HTERT RPE-1 (cell line): ENCODE results near the gene STAC3.

Experiments
- in situ Hi-C: fragments of 300-500 bp; cut with MboI; formaldehyde crosslinking; loops from 4 replicates; pipeline ENCODE4 v1.14.3; 2020; ENCODE audit warnings: low sequenced_read_pairs

Gene STAC3

DNA sequence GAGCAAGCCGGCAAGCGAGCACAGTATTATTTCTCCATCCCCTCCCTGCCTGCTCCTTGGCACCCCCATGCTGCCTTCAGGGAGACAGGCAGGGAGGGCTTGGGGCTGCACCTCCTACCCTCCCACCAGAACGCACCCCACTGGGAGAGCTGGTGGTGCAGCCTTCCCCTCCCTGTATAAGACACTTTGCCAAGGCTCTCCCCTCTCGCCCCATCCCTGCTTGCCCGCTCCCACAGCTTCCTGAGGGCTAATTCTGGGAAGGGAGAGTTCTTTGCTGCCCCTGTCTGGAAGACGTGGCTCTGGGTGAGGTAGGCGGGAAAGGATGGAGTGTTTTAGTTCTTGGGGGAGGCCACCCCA is 38.3 kb downstream of the STAC3 start:
- in situ Hi-C loops = no loop called here

GRCh38 chr12:57211791-57212700 is 38.9 kb downstream of the STAC3 start:
- in situ Hi-C loops = no loop called here

DNA sequence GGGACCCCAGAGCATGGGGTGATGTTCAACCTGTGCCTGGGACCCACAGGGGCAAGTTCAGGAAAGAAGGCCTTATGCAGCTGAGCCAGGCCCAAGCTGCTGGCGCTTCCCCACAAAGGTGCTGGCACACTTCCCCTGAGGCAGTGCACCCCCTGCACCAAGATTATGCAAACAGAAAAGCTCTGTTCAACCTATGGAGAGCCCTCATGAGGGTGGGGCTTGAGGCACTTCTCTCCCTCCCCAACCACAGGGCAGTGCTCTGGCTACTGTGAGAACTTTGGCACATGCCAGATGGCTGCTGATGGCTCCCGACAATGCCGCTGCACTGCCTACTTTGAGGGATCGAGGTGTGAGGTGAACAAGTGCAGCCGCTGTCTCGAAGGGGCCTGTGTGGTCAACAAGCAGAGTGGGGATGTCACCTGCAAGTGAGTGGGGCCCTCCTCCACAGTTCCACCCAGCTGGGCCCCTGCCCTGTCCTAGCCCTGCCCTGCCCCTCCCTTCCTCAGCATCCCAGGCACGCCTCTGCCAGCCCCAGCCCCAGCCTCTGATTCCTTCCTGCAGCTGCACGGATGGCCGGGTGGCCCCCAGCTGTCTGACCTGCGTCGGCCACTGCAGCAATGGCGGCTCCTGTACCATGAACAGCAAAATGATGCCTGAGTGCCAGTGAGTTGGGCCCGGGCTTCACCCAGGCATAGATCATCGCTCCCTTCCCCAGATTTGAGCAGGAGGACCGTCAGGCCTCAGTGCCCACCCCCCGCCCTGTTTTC is 39.9 kb downstream of the STAC3 start:
- in situ Hi-C loops = no loop called here

DNA sequence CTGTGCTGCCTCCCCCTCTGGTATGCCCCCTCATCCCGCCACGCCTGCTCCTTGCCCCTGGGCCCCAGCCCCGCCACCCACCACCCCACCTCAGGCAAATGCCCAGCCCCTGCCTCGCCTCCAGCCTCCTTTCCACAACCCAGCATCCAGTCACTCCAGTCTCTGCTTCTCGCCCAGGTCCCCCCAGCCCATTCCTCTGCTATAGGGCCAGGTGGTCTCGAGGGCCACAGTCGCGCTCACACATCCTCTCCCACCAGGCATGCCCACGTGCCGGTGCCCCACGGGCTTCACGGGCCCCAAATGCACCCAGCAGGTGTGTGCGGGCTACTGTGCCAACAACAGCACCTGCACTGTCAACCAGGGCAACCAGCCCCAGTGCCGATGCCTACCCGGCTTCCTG is 40.5 kb downstream of the STAC3 start:
- in situ Hi-C loops = no loop called here

GRCh38 chr12:57209916-57210315 is 41.1 kb downstream of the STAC3 start:
- in situ Hi-C loops = no loop called here

DNA sequence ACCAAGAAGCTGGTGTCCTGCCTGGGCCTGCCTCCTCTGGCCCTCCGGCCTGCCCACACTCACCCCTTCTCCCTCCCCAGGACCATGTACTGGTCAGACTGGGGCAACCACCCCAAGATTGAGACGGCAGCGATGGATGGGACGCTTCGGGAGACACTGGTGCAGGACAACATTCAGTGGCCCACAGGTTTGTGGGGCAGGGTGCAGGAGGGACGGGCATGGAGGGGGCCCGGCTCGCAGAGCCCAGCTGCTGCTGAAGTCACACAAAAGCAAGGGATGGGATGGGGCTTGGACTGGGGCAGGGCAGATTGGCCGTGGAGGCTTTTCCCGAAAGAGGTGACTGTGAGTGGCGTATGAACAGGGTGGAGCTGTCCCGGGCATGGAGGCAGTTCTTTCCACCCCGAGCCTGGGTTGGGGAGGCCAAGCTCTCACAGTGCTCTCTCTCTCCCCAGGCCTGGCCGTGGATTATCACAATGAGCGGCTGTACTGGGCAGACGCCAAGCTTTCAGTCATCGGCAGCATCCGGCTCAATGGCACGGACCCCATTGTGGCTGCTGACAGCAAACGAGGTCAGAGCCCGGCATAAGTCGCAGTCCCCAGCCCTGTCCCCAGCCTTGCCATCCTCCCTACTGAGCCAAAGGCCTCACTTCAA is 42.2 kb downstream of the STAC3 start:
- in situ Hi-C loops = no loop called here

GRCh38 chr12:57207731-57208630 is 43.0 kb downstream of the STAC3 start:
- in situ Hi-C loops = no loop called here

GRCh38 chr12:57205931-57206330 is 45.1 kb downstream of the STAC3 start:
- in situ Hi-C loops = no loop called here

- in situ Hi-C loops = no loop called here
These were observed 45.8 kb downstream of the STAC3 start for GRCh38 chr12:57205186-57205585.

DNA sequence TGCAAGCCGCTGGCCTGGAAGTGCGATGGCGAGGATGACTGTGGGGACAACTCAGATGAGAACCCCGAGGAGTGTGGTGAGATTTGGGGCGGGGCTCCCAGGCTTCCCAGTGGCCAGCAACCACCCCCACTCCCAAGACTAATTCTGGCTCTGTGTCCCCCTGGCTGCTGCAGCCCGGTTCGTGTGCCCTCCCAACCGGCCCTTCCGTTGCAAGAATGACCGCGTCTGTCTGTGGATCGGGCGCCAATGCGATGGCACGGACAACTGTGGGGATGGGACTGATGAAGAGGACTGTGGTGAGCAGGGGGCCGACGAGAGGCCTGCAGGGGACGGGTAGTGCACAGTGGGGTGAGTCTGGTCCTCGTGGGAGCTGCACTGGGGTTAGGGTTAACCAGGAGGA is 46.5 kb downstream of the STAC3 start:
- in situ Hi-C loops = no loop called here

DNA sequence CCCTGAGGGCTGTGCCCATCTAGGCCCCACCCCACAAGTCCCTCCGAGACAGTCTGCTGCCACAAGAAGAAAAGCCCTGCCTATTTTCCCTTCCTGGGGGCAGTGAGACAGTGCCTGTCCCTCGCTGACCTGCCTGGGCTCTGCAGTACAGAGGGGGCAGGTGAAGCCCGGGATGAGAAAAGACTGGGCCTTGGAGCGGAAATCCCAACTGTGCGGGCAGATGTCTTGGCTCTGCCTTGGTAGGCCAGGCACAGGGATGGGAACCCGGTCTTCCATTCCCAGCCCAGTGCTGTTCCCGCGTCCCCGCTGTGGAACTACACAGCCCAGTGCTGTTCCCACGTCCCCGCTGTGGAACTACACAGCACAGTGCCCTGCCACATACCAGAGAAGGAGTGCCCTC is 47.2 kb downstream of the STAC3 start:
- in situ Hi-C loops = no loop called here

- in situ Hi-C loops = no loop called here
These were observed 47.8 kb downstream of the STAC3 start for GRCh38 chr12:57203201-57203600.

- in situ Hi-C loops = no loop called here
These were observed 48.7 kb downstream of the STAC3 start for GRCh38 chr12:57202321-57202720.

GRCh38 chr12:57201631-57202030 is 49.4 kb downstream of the STAC3 start:
- in situ Hi-C loops = no loop called here

DNA sequence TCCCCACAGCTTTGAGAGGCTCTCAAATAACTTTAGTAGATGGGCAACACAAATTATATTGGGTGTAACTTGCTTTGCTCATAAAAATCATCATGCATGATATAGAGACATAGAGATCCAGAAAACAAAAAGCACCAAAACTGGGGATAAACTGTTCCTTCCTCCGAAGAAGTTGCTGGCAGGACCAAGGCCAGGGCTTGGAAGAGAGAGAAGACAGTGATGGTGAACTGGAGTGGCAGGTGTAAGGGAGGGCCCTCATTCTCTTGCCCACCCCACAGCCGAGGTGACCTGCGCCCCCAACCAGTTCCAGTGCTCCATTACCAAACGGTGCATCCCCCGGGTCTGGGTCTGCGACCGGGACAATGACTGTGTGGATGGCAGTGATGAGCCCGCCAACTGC is 49.8 kb downstream of the STAC3 start:
- in situ Hi-C loops = no loop called here

DNA sequence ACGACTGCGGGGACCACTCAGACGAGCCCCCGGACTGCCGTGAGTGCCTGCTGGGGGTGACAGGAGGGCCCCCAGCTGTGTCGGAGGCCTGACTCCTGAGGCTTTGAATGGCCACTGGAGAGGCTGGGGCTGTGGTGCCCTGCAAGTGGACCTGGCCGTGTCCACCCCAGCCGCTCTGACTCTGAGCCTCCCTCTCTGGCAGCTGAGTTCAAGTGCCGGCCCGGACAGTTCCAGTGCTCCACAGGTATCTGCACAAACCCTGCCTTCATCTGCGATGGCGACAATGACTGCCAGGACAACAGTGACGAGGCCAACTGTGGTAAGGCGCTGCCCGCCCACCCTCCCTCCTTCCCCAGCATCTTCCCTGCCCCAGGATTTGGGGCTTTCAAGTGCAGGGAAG is 50.5 kb downstream of the STAC3 start:
- in situ Hi-C loops = no loop called here

GRCh38 chr12:57199191-57199590 is 51.8 kb downstream of the STAC3 start:
- in situ Hi-C loops = no loop called here

DNA sequence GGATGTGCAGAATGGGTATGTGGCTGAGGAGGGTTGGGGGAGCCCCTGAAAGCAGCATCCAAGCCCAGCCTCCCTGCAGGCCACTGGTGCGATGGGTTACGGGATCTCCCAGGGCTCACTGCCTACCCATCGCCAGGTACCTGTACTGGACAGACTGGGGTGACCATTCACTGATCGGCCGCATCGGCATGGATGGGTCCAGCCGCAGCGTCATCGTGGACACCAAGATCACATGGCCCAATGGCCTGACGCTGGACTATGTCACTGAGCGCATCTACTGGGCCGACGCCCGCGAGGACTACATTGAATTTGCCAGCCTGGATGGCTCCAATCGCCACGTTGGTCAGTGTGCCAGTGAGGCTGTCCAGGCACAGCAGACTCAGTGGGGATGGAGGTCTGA is 52.7 kb downstream of the STAC3 start:
- in situ Hi-C loops = no loop called here

GRCh38 chr12:57196956-57197355 is 54.0 kb downstream of the STAC3 start:
- in situ Hi-C loops = no loop called here

DNA sequence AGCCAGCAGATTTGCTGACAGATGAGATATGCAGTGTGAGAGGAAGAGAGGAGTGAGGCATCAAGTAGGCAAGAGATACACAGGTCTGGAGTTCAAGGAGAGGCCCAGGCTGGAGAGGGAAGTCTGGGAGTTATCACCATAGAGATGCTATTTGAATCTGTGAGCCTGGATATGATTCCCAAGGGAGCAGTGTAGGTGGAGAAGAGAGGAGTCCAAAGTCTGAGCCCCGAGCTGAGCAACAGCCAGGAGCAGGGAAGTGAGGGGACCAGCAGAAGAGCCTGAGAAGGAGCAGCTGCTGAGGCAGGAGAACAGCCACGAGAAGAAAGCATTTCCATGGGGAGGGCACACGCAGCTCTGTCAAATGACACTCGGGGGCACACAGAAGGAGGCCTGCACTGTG is 54.5 kb downstream of the STAC3 start:
- in situ Hi-C loops = no loop called here
